ENCODE results near the gene RNMT. TPM values are rescaled to one million over a fixed set of nuclear protein-coding genes. Genes with fewer than 3 reads are reported as not detected.

Gene RNMT
- polyA plus RNA-seq, 3 donors: 12.9 to 36.4 (median 32.6) TPM

- Histone ChIP-seq H4K20me1 (ENCODE audit: insufficient read depth, low read length) (no peaks in the 10 kb centered on the region), H3K4me1 (ENCODE audit: control insufficient read depth in 1 of 2, insufficient read depth in 2 of 2, low read length in 2 of 2) (peaks cover 7 to 9% of the 10 kb centered on the region in 2 donors), H3K36me3 (replicated peaks in 1 of 2; ENCODE audit: control insufficient read depth in 1 of 2, insufficient read depth in 2 of 2, low read length in 2 of 2) (peaks cover 0 to 5% of the 10 kb centered on the region in 2 donors), H3K4me3 (replicated peaks in 1 of 3; ENCODE audit: low read depth in 2 of 3, low read length in 3 of 3) (no peak overlapping the region), H3K9me3 (replicated peaks in 1 of 2; ENCODE audit: control insufficient read depth in 1 of 2, insufficient read depth in 1 of 2, low read length in 2 of 2) (peaks cover 4 to 8% of the 10 kb centered on the region in 2 donors), H3K27me3 (ENCODE audit: control insufficient read depth in 2 of 2, insufficient read depth in 2 of 2, low read length in 2 of 2) (no peaks in the 10 kb centered on the region), H3K79me2 (ENCODE audit: insufficient read depth, low read length) (peaks cover 83% of the 10 kb centered on the region), H3K4me2 (replicated peaks; ENCODE audit: extremely low read depth, low read length, poor library complexity, severe bottlenecking) (no peak overlapping the region), H2AFZ (ENCODE audit: insufficient read depth, low read depth, low read length, poor library complexity, severe bottlenecking) (no peak overlapping the region), H3K9ac (ENCODE audit: insufficient read depth, low read length, poor library complexity, severe bottlenecking) (no peak overlapping the region), H3K27ac (ENCODE audit: low read depth in 1 of 2, low read length in 2 of 2) (no peak overlapping the region)
- Mint-ChIP-seq H3K4me3 (no peak overlapping the region), H3K4me1 (peaks cover 18% of the 10 kb centered on the region), H3K9me3 (peaks cover 3 to 13% (median 7%) of the 10 kb centered on the region in 7 donors), H3K27ac (no peak overlapping the region), H3K36me3 (peaks cover 0 to 14% of the 10 kb centered on the region in 2 donors), H3K27me3 (ENCODE audit: low read depth in 3 of 3) (peaks cover 0 to 2% (median 0%) of the 10 kb centered on the region in 3 donors)
- no CpG with 5 or more reads among the region's 1 CpG for WGBS (ENCODE audit: insufficient coverage)
- intact Hi-C loops (cut with micrococcal nuclease): loop anchor here in 1 of 2 donors (10.0 kb wide), 1 partner anchor 836 kb away; the partner anchor contains the start of gene PTPN2
- DNase-seq: no peak
- TF ChIP-seq, protein P1, sequence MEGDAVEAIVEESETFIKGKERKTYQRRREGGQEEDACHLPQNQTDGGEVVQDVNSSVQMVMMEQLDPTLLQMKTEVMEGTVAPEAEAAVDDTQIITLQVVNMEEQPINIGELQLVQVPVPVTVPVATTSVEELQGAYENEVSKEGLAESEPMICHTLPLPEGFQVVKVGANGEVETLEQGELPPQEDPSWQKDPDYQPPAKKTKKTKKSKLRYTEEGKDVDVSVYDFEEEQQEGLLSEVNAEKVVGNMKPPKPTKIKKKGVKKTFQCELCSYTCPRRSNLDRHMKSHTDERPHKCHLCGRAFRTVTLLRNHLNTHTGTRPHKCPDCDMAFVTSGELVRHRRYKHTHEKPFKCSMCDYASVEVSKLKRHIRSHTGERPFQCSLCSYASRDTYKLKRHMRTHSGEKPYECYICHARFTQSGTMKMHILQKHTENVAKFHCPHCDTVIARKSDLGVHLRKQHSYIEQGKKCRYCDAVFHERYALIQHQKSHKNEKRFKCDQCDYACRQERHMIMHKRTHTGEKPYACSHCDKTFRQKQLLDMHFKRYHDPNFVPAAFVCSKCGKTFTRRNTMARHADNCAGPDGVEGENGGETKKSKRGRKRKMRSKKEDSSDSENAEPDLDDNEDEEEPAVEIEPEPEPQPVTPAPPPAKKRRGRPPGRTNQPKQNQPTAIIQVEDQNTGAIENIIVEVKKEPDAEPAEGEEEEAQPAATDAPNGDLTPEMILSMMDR (IDR thresholded peaks at IDR 0.05): no peak
These were observed 5.6 kb upstream of the RNMT start for GRCh38 chr18:13720847-13721246.

GRCh38 chr18:13725566-13726231 is 774 bp upstream of the RNMT start:
- Mint-ChIP-seq H3K27me3 (ENCODE audit: low read depth in 3 of 3) (no peaks in the 10 kb centered on the region), H3K4me1 (peaks cover 33% of the 10 kb centered on the region), H3K36me3 (peaks cover under 1 to 15% of the 10 kb centered on the region in 2 donors), H3K27ac (peak overlapping the region; percentile 7 to 99 (median 66)), H3K9me3 (no peaks in the 10 kb centered on the region), H3K4me3 (peak overlapping the region; percentile 90 to 98)
- H3K4me1 ChIP-seq (ENCODE audit: control insufficient read depth in 1 of 2, insufficient read depth in 2 of 2, low read length in 2 of 2): peaks cover 15 to 25% of the 10 kb centered on the region in 2 donors
- no peaks in the 10 kb centered on the region for H3K27me3 ChIP-seq (ENCODE audit: control insufficient read depth in 2 of 2, insufficient read depth in 2 of 2, low read length in 2 of 2)
- TF ChIP-seq, protein P1 (IDR thresholded peaks at IDR 0.05): no peak
- intact Hi-C loops (cut with micrococcal nuclease): loop anchor here in 1 of 2 donors (5.0 to 10.0 kb wide), 6 partner anchors 168 to 1023 kb away; partner anchors contain the start of genes CEP76, LDLRAD4, PSMG2 and PTPN2
- 3% methylated on average over 23 of the region's 35 CpGs for WGBS (ENCODE audit: insufficient coverage)
- peaks cover 94% of the 10 kb centered on the region for H3K79me2 ChIP-seq (ENCODE audit: insufficient read depth, low read length)
- peak overlapping the region; percentile 76 to 84 (median 84) for H3K4me3 ChIP-seq (replicated peaks in 1 of 3; ENCODE audit: low read depth in 2 of 3, low read length in 3 of 3)
- H4K20me1 ChIP-seq (ENCODE audit: insufficient read depth, low read length): peaks cover 19% of the 10 kb centered on the region
- DNase-seq: no peak
- peak overlapping the region; percentile 30 to 99 for H3K27ac ChIP-seq (ENCODE audit: low read depth in 1 of 2, low read length in 2 of 2)
- H2AFZ ChIP-seq (ENCODE audit: insufficient read depth, low read depth, low read length, poor library complexity, severe bottlenecking): peak overlapping the region; percentile 93
- H3K9me3 ChIP-seq (replicated peaks in 1 of 2; ENCODE audit: control insufficient read depth in 1 of 2, insufficient read depth in 1 of 2, low read length in 2 of 2): no peaks in the 10 kb centered on the region
- H3K9ac ChIP-seq (ENCODE audit: insufficient read depth, low read length, poor library complexity, severe bottlenecking): peak overlapping the region; percentile 93
- peak overlapping the region; percentile 67 for H3K4me2 ChIP-seq (replicated peaks; ENCODE audit: extremely low read depth, low read length, poor library complexity, severe bottlenecking)
- H3K36me3 ChIP-seq (replicated peaks in 1 of 2; ENCODE audit: control insufficient read depth in 1 of 2, insufficient read depth in 2 of 2, low read length in 2 of 2): peaks cover 0 to 9% of the 10 kb centered on the region in 2 donors

Measured in CD14-positive monocyte (primary cell).